GM04504 (cell line): ENCODE results near the gene PIEZO2.

Experiments
- DNase-seq: peaks from one replicate; pipeline ENCODE4 v3.0.0-alpha.2; 2012; ENCODE audit warnings: low read depth

Gene PIEZO2

DNA sequence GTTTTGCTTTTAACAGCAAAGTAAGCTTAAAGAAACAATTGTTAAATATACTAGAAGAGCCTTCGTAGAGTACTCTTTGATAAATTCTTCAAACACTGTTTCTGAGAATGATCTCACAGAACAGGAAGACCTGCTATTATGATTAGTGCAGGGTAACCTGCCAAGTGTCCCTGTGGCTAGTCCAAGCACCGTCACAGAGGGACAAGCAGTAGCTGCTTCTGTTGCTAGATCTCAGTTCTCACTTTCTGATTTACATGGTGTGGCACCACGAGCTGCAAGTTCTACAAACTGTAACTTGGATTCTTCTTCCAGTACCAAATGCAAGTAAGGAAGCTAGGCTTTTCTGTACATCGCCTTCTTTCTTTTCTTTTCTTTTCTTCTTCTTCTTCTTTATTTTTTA lies 121.5 kb downstream of the PIEZO2 start:
- no peak for DNase-seq

GRCh38 chr18:11025671-11026070 lies 123.7 kb downstream of the PIEZO2 start:
- DNase-seq = no peak

- no peak for DNase-seq
Observed at GRCh38 chr18:11024928-11025669, 124.3 kb downstream of the PIEZO2 start.

- DNase-seq = no peak
Observed at GRCh38 chr18:11021477-11021876, 127.9 kb downstream of the PIEZO2 start.

- no peak for DNase-seq
Observed at GRCh38 chr18:11020877-11021414, 128.4 kb downstream of the PIEZO2 start.

- no peak for DNase-seq
Observed at GRCh38 chr18:11020161-11020853, 129.1 kb downstream of the PIEZO2 start.

GRCh38 chr18:11019295-11020105 lies 129.9 kb downstream of the PIEZO2 start:
- DNase-seq = no peak

DNA sequence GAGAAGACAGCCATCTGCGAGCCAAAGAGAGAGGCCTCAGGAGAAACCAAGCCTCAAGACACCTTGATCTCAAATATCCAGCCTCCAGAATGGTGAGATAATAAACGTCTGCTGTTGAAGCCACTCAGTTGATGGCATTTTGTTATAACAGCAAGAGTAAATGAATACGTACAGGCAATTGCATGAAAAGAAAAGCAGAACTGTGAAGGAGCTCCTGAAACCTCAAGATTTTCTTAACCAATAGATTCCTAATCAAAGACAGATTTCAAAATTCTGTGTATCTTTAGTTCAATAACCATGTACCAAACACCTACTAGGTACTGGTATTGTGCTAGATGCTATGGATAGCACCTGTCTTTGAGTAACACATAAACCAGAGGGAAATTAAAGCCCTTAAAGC lies 139.5 kb downstream of the PIEZO2 start:
- DNase-seq = no peak

GRCh38 chr18:11009147-11009546 lies 140.2 kb downstream of the PIEZO2 start:
- DNase-seq = no peak

DNA sequence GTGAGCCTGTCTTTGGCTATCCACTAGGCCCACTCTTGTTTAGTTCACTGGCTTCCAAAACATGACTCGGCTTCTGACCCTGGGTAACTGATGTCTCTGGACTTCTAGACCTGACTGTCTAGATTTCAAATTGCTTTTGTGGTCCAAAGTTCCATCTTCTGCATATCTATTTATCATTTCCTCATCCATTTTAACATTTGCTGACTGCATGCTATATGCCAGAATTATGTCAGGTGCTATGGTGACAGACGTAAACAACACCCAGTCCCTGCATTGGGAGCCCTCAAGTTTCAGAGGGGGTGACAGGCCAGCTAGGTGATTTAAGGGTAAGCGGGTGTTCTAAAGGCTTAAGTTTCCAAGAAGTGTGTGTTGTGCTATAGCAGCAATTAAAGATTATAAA lies 140.9 kb downstream of the PIEZO2 start:
- DNase-seq = no peak

GRCh38 chr18:11005528-11005927 lies 143.8 kb downstream of the PIEZO2 start:
- no peak for DNase-seq

- DNase-seq = no peak
Observed at GRCh38 chr18:11004951-11005350, 144.4 kb downstream of the PIEZO2 start.

DNA sequence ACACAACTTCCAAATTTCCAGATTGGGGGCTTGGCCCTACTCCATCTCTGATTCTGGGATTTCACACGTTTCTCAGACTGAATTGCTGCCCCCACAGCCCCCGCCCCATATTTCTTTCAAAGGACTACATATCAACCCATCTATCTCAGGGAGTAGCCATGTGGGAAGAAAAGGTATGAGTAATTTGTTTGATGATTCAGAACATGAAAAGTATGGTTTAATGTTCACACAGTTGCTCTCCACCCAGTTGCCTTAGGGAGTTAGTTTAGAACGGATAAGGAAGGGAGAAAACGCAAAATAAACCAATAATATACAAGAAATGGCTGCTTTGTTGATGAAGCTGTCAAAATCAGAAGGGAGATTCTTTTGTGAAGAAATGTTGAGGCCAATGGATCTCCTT lies 145.1 kb downstream of the PIEZO2 start:
- DNase-seq = no peak

GRCh38 chr18:11002796-11003195 lies 146.6 kb downstream of the PIEZO2 start:
- DNase-seq = no peak

- no peak for DNase-seq
Observed at GRCh38 chr18:11002277-11002676, 147.1 kb downstream of the PIEZO2 start.

GRCh38 chr18:11000071-11000470 lies 149.3 kb downstream of the PIEZO2 start:
- DNase-seq = no peak

- no peak for DNase-seq
Observed at GRCh38 chr18:10997885-10998284, 151.5 kb downstream of the PIEZO2 start.

DNA sequence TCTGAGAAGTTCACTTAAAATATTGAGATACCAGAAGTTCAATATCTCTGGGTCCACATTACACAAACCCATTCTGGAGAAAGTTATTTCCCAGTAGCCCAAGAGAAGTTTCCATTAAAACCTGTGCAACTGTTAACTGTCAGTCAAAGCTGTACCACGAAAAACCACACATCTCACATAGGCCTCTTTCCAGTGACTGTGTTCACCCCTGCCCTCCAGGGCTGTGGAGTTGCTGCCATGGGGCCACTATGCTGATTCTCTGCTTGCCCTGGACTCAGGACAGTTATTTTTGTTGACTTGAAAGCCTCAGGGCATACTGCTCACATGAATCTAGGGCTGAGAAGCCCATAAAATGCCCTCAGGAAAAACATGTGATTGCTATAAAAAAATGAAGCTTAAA lies 153.8 kb downstream of the PIEZO2 start:
- no peak for DNase-seq

GRCh38 chr18:10989486-10989885 lies 159.9 kb downstream of the PIEZO2 start:
- DNase-seq = no peak

DNA sequence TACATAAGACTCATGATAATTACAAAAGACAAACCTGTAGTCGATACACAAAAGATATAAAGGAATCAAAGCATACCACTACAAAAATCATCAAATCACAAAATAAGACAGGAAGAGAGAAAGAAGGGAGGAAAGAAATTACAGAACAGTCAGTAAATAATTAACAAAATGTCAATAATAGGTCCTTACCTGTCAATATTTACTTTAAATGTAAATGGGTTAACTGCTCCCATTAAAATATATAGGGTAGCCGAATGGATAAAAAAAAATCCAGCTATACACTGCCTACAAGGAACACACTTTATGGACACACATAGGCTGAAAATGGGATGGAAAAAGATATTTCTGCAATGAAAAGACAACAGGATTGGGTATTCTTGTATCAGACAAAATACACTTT lies 163.7 kb downstream of the PIEZO2 start:
- DNase-seq = no peak

GRCh38 chr18:10979411-10979810 lies 170.0 kb downstream of the PIEZO2 start:
- no peak for DNase-seq

- no peak for DNase-seq
Observed at GRCh38 chr18:10977042-10977441, 172.3 kb downstream of the PIEZO2 start.
